ENCODE measurements around the gene CAMK2B.

CAMK2B gene

DNA sequence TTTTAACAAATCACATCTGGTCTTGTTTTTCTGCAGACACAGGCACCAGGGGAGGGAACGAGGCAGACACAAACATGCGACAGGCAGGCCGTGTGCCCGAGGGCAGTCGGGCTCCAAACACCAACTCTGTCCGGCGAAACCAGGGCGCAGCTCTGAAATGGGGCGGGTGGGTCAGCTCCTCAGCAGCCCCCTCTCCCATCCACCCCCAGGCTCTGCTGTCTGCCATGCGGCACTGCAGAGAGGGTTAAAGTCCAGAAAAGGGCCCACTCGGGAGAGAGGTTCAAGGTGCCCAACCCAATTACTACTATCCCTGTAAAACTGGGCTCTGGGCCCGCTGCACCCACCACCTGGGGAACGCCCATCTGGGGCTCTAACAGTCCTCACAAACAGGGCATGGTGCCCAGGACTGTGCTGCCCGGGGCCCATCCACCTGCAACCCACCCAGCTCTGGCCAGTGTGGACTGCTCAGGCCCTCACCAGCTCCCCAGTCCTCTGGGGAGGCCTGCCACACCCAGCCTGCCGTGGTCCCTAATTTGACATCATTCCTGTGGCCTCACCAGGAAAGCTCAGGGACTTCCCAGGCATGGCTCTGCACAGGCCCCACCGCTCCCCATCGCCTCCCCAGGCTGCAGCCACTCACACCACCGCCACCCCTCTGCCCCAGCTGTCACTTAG is 105.9 kb downstream of the CAMK2B start:
- Histone ChIP-seq H3K9me3 (ENCODE audit: insufficient read depth, low read length) (no peaks in the 10 kb centered on the region), H2AFZ (ENCODE audit: low read depth, low read length, severe bottlenecking) (no peak overlapping the region), H3K27ac (ENCODE audit: low read depth, low read length) (no peak overlapping the region), H3K9me2 (replicated peaks; ENCODE audit: insufficient read depth, low read length) (no peaks in the 10 kb centered on the region), H3F3A (ENCODE audit: insufficient read depth) (no peaks in the 10 kb centered on the region), H4K20me1 (ENCODE audit: low read depth, low read length) (no peaks in the 10 kb centered on the region), H3K27me3 (ENCODE audit: low read length) (no peaks in the 10 kb centered on the region), H3K9ac (ENCODE audit: low read length) (no peak overlapping the region), H3K79me2 (ENCODE audit: insufficient read depth, low read length) (no peaks in the 10 kb centered on the region), H3K4me3 (ENCODE audit: insufficient read depth, low read length, poor library complexity, severe bottlenecking) (no peak overlapping the region), H3K36me3 (ENCODE audit: low read length) (no peaks in the 10 kb centered on the region), H3K4me2 (ENCODE audit: low read depth, low read length, poor library complexity, severe bottlenecking) (no peak overlapping the region)
- TF ChIP-seq EZH2phosphoT487 (conservative IDR thresholded peaks at IDR 0.05; ENCODE audit: low read length), result no peak
- TF ChIP-seq, protein P1, sequence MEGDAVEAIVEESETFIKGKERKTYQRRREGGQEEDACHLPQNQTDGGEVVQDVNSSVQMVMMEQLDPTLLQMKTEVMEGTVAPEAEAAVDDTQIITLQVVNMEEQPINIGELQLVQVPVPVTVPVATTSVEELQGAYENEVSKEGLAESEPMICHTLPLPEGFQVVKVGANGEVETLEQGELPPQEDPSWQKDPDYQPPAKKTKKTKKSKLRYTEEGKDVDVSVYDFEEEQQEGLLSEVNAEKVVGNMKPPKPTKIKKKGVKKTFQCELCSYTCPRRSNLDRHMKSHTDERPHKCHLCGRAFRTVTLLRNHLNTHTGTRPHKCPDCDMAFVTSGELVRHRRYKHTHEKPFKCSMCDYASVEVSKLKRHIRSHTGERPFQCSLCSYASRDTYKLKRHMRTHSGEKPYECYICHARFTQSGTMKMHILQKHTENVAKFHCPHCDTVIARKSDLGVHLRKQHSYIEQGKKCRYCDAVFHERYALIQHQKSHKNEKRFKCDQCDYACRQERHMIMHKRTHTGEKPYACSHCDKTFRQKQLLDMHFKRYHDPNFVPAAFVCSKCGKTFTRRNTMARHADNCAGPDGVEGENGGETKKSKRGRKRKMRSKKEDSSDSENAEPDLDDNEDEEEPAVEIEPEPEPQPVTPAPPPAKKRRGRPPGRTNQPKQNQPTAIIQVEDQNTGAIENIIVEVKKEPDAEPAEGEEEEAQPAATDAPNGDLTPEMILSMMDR (IDR thresholded peaks at IDR 0.05; ENCODE audit: insufficient read depth, low read length, poor library complexity, severe bottlenecking), result no peak

DNA sequence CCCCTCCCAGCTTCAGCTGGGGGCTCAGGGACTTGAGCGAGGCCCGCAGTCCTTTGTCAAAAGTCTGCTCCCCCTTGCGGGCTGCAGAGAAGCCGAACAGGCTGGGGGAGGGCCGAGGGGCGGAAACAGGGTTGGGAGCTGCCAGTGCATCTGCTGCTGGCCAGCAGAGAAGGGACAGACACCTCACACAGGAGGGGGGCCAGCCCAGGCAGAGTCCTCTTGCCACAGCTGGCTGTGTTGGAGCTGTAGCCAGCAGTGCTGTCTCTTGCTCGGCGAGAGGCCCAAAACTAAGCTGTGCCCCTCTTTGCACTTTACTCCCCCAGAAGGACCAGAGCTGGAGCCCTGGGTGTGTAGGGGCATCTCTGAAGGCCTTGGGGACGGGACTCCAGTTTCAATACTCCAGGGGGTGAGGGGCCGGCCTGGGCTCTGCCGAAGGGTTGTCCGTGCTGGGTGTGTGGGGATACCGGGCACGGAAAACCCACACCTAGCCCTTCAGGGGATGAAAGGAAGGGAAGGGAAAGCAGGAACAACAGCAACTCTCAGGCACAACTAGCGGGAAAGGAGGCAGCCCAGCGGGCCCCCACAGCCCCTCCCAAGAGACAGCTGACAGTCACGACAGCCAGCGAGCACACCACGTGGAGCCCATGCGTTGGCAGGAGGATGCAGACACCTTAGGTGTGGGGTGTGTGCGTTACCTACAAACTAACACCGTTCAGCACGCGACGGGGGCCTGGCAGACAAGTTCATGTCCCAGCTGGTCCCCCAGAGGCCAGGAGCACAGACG is 106.8 kb downstream of the CAMK2B start:
- Histone ChIP-seq H3K9me2 (replicated peaks; ENCODE audit: insufficient read depth, low read length) (no peaks in the 10 kb centered on the region), H3K4me3 (ENCODE audit: insufficient read depth, low read length, poor library complexity, severe bottlenecking) (no peak overlapping the region), H3K9ac (ENCODE audit: low read length) (no peak overlapping the region), H3K79me2 (ENCODE audit: insufficient read depth, low read length) (no peaks in the 10 kb centered on the region), H3K27me3 (ENCODE audit: low read length) (no peaks in the 10 kb centered on the region), H3K36me3 (ENCODE audit: low read length) (no peaks in the 10 kb centered on the region), H2AFZ (ENCODE audit: low read depth, low read length, severe bottlenecking) (no peak overlapping the region), H3F3A (ENCODE audit: insufficient read depth) (no peaks in the 10 kb centered on the region), H3K9me3 (ENCODE audit: insufficient read depth, low read length) (no peaks in the 10 kb centered on the region), H3K27ac (ENCODE audit: low read depth, low read length) (no peak overlapping the region), H4K20me1 (ENCODE audit: low read depth, low read length) (no peaks in the 10 kb centered on the region), H3K4me2 (ENCODE audit: low read depth, low read length, poor library complexity, severe bottlenecking) (no peak overlapping the region)
- TF ChIP-seq, protein P1 (IDR thresholded peaks at IDR 0.05; ENCODE audit: insufficient read depth, low read length, poor library complexity, severe bottlenecking), result no peak
- no peak for TF ChIP-seq EZH2phosphoT487 (conservative IDR thresholded peaks at IDR 0.05; ENCODE audit: low read length)

- no peak overlapping the region for H3K4me3 ChIP-seq (ENCODE audit: insufficient read depth, low read length, poor library complexity, severe bottlenecking)
- H3K27ac ChIP-seq (ENCODE audit: low read depth, low read length), result no peak overlapping the region
- no peaks in the 10 kb centered on the region for H3F3A ChIP-seq (ENCODE audit: insufficient read depth)
Observed at GRCh38 chr7:44217852-44218402, 107.5 kb downstream of the CAMK2B start.

More at GRCh38 chr7:44217852-44218402, 107.5 kb downstream of the CAMK2B start:
- no peaks in the 10 kb centered on the region for H3K9me2 ChIP-seq (replicated peaks; ENCODE audit: insufficient read depth, low read length)
- no peaks in the 10 kb centered on the region for H4K20me1 ChIP-seq (ENCODE audit: low read depth, low read length)
- no peak overlapping the region for H2AFZ ChIP-seq (ENCODE audit: low read depth, low read length, severe bottlenecking)
- no peaks in the 10 kb centered on the region for H3K27me3 ChIP-seq (ENCODE audit: low read length)
- TF ChIP-seq, protein P1 (IDR thresholded peaks at IDR 0.05; ENCODE audit: insufficient read depth, low read length, poor library complexity, severe bottlenecking), result no peak
- TF ChIP-seq EZH2phosphoT487 (conservative IDR thresholded peaks at IDR 0.05; ENCODE audit: low read length), result no peak
- no peak overlapping the region for H3K9ac ChIP-seq (ENCODE audit: low read length)
- no peak overlapping the region for H3K4me2 ChIP-seq (ENCODE audit: low read depth, low read length, poor library complexity, severe bottlenecking)
- no peaks in the 10 kb centered on the region for H3K36me3 ChIP-seq (ENCODE audit: low read length)
- H3K79me2 ChIP-seq (ENCODE audit: insufficient read depth, low read length), result no peaks in the 10 kb centered on the region
- H3K9me3 ChIP-seq (ENCODE audit: insufficient read depth, low read length), result no peaks in the 10 kb centered on the region
